HG03457 (cell line): ENCODE measurements around the gene OR2AG1.
A peak's percentile ranks its signal among the peaks of the same experiment; 100 is the strongest.

ENCODE experiments used
- ATAC-seq: cut with Tn5 transposase; IDR thresholded peaks from one replicate; pipeline ENCODE4 v1.9.1; 2021; ENCODE audit warnings: moderate number of reproducible peaks; ENCODE audit not compliant: unreplicated experiment

The OR2AG1 gene

GRCh38 chr11:6782720-6783119 is at the start of gene OR2AG1:
TSS of gene OR2AG1 (plus strand) at chr11:6783020. CDS start at chr11:6785038, 2,018 bp downstream.
- ATAC-seq, result no peak

DNA sequence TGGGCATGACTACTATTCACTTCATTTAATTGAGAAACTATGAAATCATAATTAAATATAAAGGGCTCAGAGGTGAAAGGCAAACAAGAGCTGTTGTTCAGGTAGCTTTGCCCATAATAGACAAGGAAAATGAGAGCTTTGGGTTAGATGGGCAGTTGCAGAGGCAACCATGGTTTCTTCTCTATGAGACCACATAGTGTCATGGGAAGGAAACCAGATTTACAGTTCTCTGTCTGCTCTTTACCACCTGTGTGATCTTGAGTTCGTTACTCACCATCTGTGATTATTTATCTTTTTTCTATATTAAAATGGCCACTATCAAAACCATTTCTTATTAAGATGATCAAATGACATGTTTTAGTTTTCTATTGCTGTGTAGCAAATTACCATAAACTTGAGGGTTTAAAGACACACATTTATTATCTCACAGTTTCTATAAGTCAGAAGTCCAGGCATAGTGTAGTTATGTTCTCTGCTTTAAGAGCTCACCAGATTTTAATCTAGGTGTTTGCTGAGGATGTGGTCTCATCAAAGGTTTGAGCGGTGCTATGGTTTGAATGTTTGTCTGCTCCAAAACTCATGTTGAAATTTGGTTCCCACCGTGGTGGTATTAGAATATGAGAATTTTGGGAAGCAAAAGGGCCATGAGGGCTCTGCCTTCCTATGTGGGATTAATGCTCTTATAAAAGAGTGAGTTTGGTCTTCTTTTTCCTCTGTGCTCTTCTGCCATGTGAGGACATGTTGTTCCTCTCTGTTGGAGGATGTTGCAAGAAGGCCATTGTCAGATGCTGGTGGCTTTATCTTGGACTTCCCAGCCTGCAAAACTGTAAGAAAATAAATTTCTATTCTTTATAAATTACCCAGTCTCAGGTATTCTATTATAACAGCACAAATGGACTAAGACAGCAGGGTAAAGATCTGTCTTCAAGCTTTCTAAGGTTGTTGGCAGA is 49.2 kb upstream of the OR2AG1 start:
- ATAC-seq, result no peak

DNA sequence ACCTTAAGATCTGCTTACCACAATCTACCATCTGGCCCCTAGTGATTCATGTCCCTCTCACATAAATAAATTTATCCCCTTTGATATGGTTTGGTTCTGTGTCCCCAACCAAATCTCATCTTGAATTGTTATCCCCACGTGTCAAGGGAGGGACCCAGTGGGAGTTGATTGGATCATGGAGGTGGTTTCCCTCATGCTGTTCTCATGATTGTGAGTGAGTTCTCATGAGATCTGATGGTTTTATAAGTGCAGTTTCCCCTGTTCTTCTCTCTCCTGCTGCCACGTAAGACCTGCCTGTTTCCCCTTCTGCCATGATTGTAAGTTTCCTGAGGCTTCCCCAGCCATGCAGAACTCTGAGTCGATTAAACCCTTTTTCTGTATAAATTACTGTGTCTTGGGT is 48.2 kb upstream of the OR2AG1 start:
- no peak for ATAC-seq

- no peak for ATAC-seq
Measured at GRCh38 chr11:6735306-6735705, 47.5 kb upstream of the OR2AG1 start.

GRCh38 chr11:6736495-6737121 is 46.2 kb upstream of the OR2AG1 start:
- ATAC-seq, result no peak

GRCh38 chr11:6737872-6738466 is 44.9 kb upstream of the OR2AG1 start:
- peak; percentile 61 for ATAC-seq

- no peak for ATAC-seq
Measured at GRCh38 chr11:6738590-6738989, 44.2 kb upstream of the OR2AG1 start.

- no peak for ATAC-seq
Measured at GRCh38 chr11:6742260-6742659, 40.6 kb upstream of the OR2AG1 start.

- no peak for ATAC-seq
Measured at GRCh38 chr11:6745018-6745417, 37.8 kb upstream of the OR2AG1 start.

GRCh38 chr11:6745465-6746015 is 37.3 kb upstream of the OR2AG1 start:
- ATAC-seq, result peak; percentile 48

DNA sequence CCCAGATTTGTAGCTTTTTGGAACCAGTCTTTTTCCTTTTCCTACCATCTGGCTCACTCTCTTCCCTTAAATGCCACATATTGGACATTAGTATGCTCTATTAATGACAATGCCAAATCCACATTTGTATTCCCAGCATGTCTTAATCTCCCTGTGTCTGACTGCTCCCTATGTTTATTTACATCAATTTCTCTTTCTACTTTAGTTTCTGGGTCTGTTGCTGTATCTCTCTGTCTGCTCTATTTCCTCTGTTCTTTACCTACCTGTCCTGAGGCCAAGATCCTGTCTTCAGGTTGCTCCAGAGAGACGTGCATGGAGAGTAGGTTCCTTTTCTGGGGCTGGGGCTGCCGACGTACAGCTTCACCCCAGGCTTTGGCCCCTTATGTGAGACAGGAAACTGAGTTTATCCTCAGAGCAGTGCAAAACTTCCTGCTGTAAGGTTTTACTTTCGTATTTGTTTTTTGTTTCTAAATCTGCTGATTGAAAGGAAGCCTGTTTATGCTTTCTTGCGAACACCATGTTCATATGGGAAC is 36.7 kb upstream of the OR2AG1 start:
- ATAC-seq, result peak; percentile 63

- no peak for ATAC-seq
Measured at GRCh38 chr11:6746626-6747025, 36.2 kb upstream of the OR2AG1 start.

DNA sequence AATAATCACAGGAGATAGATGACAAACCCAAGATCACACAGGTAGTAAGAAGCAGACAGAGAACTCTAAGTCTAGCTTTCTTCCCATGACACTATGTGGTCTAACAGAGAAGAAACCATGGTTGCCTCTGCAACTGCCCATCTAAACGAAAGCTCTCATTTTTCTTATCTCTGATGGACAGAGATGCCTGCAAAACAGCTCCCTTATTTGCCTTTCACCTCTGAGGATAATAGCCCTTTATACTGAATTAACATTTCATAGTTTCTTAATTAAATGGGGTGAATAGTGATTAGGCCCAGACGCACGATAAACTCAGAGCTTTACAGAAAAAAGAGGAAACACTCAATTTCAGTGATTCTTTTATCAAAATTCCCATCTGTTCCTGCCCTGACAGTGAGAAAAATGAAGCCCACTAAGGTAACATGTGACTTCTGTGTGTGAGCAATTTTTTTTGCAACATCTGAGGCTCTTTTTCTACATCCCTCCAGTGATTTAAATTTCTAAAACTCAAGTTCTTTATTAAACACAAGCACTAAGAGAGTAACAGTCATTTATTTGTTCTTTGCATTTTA is 35.6 kb upstream of the OR2AG1 start:
- ATAC-seq, result no peak

- no peak for ATAC-seq
Measured at GRCh38 chr11:6755303-6755952, 27.4 kb upstream of the OR2AG1 start.

- ATAC-seq, result no peak
Measured at GRCh38 chr11:6755953-6756347, 26.9 kb upstream of the OR2AG1 start.

DNA sequence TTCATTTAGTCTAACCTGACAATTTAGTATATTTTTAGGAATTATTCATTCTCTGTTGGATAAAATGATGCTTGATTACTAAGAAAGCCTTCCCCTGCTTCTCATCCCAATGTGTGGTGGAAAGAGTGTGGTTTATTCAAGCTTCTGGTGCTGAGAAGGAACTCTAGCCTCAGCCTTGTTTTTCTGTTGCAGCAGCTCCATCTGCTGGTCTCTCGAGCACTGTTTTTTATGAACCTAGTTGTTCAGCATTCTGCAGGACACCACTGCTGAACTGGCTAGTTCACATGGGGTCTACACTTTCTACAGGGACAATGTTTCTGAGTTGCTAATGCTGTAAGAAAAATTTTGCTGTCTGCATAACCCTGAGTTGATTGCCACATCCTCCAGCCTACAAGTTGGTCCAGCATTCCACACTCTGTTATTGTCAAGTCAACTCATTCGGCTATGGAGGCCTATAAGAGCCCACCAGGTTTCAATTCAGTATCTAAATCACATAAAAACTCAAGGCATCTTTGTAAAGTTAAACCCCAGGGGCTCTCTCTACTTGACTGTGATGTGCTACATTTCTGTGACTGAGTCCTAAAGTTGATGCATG is 25.4 kb upstream of the OR2AG1 start:
- no peak for ATAC-seq

DNA sequence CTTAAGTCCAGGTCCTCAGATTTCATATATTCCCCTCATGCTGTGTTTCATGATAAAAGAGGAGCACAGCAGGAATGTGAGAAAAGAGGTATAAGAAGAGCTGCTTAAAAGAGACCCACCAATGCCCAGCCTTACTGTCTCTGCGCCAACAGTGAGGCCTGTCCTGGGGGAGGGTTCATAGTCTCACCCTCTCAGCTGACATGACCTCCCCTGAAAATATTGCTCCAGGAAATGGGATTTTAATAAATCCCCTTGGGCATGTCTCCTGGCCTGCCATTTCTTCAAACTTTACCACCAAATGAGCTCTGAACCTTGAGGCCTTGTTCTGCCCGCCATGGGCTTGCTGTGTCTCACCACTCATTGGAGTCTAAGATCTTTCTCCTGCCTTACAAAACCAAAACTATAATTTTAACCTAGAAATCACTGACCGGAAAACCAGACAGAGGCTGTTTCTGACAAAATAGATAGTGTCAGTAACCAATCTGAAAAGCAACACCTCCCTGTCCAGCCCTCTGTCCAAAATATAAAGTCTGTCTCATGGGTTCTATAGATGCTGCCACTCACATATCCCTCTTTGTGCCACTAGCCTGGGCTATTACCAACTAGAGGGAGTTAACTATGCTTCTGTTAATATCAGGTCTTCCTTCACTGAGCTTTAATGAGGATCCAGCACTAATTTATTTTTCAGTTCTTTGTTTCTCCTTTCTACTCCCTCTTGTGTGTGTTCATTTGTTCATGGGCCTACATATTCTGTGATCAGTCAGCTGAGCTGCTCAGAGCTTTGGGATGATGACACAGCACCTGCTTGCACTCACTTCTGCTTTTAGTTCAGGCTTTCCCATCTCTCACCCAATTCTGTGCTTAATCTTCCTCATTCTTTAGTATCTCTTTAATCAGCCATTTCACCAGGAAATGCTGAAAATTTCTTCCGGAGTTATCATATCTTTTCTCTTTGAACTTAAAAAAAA is 10.6 kb upstream of the OR2AG1 start, which contains the start of gene OR2AG2:
OR2AG2 (minus strand) TSS at position 51 of the 968 bp plus-strand sequence. CDS start 3,019 bp downstream, outside the sequence.
- peak; percentile 76 for ATAC-seq

DNA sequence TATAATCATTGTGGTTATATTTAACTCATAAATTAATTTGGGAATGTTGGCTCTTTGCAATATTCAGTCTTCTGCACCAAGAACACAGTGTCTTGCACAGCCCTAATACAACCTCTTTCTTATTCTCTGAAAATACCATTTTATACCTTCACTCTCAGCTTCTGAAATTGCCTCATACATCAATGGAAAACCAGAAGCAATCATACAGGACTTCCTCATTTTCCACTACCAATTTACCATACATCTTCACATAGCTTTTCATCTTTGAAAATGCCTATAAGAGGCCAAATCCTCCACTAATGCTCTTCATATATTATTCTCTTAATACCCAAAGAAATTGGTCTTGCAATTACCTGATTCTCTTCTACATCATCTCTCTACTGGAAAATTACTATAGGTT is 4.3 kb upstream of the OR2AG1 start:
- no peak for ATAC-seq

DNA sequence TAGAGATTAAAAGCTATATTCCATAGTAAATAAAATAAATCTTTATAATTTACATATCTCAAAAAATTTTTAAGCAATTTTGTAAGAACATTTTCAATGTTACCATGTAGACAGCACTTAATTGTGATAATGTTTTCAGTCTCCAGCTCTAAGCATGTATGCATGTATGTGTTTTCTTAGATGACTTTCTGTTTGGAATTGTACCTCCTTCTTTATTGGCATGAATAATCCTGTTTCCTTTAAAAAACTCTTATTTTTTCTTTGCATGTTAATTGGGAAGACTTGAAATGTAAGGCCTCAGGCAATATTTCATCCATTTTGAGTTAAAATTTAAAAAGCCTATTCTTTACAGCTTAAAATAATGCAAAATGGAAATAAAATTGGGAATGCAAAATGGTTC is 2.0 kb upstream of the OR2AG1 start:
- ATAC-seq, result no peak
